Bronchial epithelial cell (primary cell): ENCODE measurements around the gene AKT1S1. TPM values are rescaled to one million over a fixed set of nuclear protein-coding genes. Genes with fewer than 3 reads are reported as not detected.
A peak's percentile ranks its signal among the peaks of the same experiment; 100 is the strongest.

Experiments
- DNase-seq: peaks from one replicate; pipeline ENCODE4 v3.0.0-alpha.2; 2010; ENCODE audit warnings: low read depth
- FAIRE-seq: peaks from 2 replicates; lab custom pipeline; 2011; peaks lifted over from hg19 to GRCh38; lab: Jason Lieb, UNC
- H3K27me3 ChIP-seq: 2 replicates; pipeline ENCODE4 v1.5.1; 2011; ENCODE audit warnings: low read length; ENCODE audit not compliant: control insufficient read depth, insufficient read depth
- H3K36me3 ChIP-seq: 2 replicates; pipeline ENCODE4 v1.5.1; 2011; ENCODE audit warnings: low read length; ENCODE audit not compliant: control insufficient read depth, insufficient read depth
- H3K4me3 ChIP-seq: 2 replicates; pipeline ENCODE4 v1.5.1; 2011; ENCODE audit warnings: mild to moderate bottlenecking, low read depth, low read length, control low read depth
- CTCF ChIP-seq: IDR thresholded peaks from 2 replicates; pipeline ENCODE4 v1.5.1; 2011; ENCODE audit warnings: mild to moderate bottlenecking, moderate library complexity, low read length, control low read depth, inconsistent platforms; ENCODE audit not compliant: insufficient read depth, severe bottlenecking
- total RNA-seq: library from RNA; depleted of rRNA; stranded (reverse); fragments of >200 nt; gene quantifications from 2 replicates; pipeline ENCODE4 v1.2.1, GENCODE V29; 2014

AKT1S1 gene
- total RNA-seq, 1 donor from 2014 or later, result 3.7 TPM

DNA sequence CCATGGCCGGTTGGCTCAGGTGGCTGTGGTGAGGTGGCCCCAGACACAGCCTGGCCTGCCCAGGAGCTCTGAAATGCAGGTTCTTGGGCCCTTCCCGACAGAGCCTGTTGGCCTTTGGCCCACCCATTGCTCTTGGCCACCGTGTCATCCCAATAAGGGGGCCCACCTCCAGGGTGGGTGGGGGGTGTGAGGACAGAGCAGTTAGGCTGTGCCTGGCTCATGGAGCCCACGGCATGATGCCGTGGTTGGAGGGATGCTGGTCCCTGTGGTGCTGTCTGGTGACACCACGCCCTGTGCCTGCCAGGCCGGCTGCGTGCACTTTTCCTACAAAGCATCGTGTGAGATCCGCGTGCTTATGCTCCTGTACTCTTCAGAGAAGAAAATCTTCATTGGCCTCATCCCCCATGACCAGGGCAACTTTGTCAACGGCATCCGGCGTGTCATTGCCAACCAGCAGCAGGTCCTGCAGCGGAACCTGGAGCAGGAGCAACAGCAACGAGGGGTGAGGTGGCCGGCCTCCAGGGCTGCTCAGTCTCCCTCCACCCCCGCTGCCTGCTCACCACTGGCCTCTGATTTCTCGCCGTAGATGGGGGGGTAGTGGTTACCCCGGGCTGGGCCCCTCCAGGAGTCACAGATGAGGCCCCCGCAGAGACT lies 17.3 kb downstream of the AKT1S1 start:
- TF ChIP-seq CTCF, result no peak
- Histone ChIP-seq H3K4me3 (no peak overlapping the region), H3K27me3 (no peaks in the 10 kb centered on the region), H3K36me3 (peaks cover 31% of the 10 kb centered on the region)
- no peak for FAIRE-seq
- no peak for DNase-seq

DNA sequence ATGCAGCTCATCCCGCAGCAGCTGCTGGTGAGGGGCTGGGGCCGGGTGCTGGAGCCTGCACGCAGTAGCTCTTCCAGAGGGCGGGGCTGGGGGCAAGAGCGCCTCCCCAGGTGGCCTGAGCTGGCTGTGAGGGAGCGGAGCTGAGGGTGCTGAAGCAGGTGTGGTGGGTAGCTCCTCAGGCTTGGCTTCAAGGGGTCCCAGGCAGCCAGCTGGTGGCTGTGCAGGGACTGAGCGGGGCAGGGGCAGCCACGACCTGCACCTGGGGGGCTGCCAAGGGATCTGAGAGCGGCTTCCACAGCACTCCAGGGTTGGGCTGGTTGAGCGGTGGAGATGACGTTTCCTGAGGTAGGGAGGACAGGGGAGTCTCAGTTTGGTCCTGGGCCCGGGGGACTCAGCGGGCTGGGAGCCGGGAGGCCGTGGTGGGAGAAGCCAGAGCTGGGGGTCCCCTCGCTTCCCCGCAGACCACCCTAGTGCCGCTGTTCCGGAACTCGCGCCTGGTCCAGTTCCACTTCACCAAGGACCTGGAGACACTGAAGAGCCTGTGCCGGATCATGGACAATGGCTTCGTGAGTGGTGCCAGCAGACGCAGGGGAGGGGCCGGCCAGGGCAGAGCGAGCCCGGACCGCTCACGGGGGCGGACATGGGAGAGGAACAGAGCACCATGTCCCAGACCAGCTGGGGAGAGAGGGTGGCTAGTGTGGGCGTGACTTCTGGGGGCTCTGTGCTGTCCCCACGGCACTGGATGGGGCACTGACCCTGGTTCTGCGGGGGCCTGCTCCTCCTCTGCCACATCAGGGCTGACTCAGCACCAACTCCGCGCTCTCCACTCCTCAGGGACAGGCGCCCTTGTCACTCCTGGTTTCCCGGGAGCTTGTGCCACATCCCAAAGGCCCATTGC lies 18.8 kb downstream of the AKT1S1 start:
- Histone ChIP-seq H3K27me3 (no peaks in the 10 kb centered on the region), H3K4me3 (no peak overlapping the region), H3K36me3 (peaks cover 24% of the 10 kb centered on the region)
- no peak for TF ChIP-seq CTCF
- DNase-seq, result no peak
- no peak for FAIRE-seq

DNA sequence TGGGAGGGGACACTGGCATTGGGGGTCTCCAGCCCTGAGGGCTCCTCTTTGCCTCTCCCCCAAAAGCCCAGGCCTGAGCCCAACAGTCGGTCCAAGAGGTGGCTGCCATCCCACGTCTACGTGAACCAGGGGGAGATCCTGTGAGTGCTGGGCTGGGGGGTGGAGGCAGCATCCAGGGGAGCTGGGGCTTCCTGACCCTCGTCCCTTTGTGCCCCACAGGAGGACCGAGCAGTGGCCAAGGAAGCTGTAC lies 19.4 kb downstream of the AKT1S1 start:
- Histone ChIP-seq H3K36me3 (peaks cover 23% of the 10 kb centered on the region), H3K27me3 (no peaks in the 10 kb centered on the region), H3K4me3 (no peak overlapping the region)
- TF ChIP-seq CTCF, result no peak
- DNase-seq (no peak), FAIRE-seq (peak; percentile 23)

DNA sequence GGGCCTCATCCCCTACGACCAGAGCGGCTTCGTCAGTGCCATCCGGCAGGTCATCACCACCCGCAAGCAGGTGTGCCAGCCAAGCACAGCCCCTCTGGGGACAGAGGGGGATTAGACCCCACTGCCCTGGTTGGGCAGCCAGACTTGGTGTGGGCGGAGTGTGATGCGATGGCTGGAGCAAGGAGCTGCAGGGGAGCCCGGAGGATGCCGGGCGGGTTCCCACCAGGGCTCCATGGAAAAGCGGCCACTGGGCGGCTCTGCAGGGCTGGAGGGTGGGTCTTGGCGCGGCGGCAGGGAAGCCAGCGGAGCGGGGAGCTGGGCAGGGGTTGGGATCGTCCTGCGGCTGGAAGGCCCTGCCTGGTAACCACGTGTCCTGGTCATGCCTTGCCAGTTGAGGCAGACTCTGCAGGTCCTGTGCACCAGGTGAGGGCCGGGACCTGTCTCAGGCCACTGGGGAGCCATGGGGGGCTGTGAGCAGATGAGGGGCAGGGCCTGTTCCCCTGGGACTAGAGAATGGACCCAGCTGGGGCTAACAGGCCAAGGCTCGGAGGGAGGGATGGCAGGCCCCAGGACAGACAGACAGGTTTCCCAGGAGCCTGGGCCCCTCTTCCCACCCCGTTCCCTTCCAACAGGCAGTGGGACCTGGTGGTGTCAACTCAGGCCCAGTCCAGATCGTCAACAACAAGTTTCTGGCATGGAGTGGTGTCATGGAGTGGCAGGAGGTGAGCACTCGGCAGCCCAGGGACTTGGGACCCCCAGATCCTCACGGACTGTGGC lies 19.9 kb downstream of the AKT1S1 start:
- no peaks in the 10 kb centered on the region for H3K27me3 ChIP-seq
- H3K4me3 ChIP-seq, result no peak overlapping the region
- no peak for TF ChIP-seq CTCF
- DNase-seq (no peak), FAIRE-seq (no peak)
- peaks cover 21% of the 10 kb centered on the region for H3K36me3 ChIP-seq

DNA sequence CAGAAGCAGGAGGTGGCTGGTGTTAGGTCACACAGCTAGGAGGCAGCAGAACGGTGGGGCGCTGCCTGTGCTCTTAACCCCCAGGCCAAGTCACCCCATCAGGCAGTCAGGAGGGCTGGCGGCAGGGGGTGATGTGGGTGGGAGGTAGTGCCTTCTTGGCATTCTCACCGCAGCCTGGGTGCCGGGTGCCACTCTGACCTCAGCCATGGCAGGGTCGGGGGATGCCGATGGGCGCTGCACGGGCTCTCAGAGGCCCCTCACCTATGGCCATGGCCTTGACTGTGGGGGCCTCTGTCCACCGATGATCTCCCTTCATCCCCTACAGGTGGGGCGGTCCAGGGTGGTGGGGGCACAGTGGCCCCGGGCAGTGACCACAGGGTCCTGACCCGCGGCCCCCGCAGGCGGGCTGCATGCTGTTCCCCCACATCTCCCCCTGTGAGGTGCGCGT lies 20.6 kb downstream of the AKT1S1 start:
- DNase-seq (no peak), FAIRE-seq (no peak)
- H3K27me3 ChIP-seq, result no peaks in the 10 kb centered on the region
- TF ChIP-seq CTCF, result no peak
- peaks cover 18% of the 10 kb centered on the region for H3K36me3 ChIP-seq
- H3K4me3 ChIP-seq, result no peak overlapping the region
